C4-2B (cell line): ENCODE results near the gene IST1.

ENCODE experiments used
- CTCF ChIP-seq: fragments of 450-650 bp; conservative IDR thresholded peaks from 2 replicates; pipeline ENCODE4 v1.5.1; 2017; ENCODE audit warnings: mild to moderate bottlenecking
- ZFX ChIP-seq: fragments of 450-650 bp; IDR thresholded peaks from 2 replicates; pipeline ENCODE4 v1.6.1; 2017

GRCh38 chr16:71852561-71852960 is 42.8 kb upstream of the IST1 start:
- TF ChIP-seq CTCF (no peak), ZFX (no peak)
